ENCODE results near the gene DTHD1.

DNA sequence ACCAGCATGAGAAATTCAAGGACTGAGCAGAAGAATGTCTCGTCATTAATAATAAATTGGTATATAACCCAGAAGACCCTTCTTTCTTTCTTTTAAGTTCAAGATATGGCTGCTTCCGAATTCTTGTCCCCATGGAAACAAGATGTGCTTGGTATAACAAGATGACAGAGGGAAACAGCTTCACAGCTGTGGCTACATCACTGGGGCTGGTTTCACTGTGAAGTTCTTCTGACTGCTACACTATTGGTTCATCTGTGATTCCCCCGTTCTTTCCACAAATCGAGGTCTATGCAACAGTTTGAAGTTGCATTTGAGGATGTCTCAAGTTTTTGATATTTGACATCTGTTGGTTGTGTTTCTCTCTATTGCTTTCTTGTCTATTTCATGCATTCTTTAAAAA is 12.3 kb upstream of the DTHD1 start:
- TF ChIP-seq, protein P1, sequence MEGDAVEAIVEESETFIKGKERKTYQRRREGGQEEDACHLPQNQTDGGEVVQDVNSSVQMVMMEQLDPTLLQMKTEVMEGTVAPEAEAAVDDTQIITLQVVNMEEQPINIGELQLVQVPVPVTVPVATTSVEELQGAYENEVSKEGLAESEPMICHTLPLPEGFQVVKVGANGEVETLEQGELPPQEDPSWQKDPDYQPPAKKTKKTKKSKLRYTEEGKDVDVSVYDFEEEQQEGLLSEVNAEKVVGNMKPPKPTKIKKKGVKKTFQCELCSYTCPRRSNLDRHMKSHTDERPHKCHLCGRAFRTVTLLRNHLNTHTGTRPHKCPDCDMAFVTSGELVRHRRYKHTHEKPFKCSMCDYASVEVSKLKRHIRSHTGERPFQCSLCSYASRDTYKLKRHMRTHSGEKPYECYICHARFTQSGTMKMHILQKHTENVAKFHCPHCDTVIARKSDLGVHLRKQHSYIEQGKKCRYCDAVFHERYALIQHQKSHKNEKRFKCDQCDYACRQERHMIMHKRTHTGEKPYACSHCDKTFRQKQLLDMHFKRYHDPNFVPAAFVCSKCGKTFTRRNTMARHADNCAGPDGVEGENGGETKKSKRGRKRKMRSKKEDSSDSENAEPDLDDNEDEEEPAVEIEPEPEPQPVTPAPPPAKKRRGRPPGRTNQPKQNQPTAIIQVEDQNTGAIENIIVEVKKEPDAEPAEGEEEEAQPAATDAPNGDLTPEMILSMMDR (conservative IDR thresholded peaks at IDR 0.05; ENCODE audit: low read length), result no peak
- no peak for TF ChIP-seq EZH2phosphoT487 (IDR thresholded peaks at IDR 0.05; ENCODE audit: borderline replicate concordance)

Data from Loucy (cell line).